GM21381 (cell line): ENCODE results near the gene MYH16.
"Not testable (repeated sequence)": the region's sequence is repeated elsewhere in the genome, so short reads cannot be mapped to it uniquely, and the experiment has no call there.

Experiments
- ATAC-seq: cut with Tn5 transposase; IDR thresholded peaks from one replicate; pipeline ENCODE4 v1.9.1; 2021; ENCODE audit warnings: mild to moderate bottlenecking, moderate library complexity; ENCODE audit not compliant: unreplicated experiment

The MYH16 gene

GRCh38 chr7:99301496-99301895 lies 28.9 kb downstream of the MYH16 start:
- ATAC-seq: no peak

GRCh38 chr7:99305473-99306260 lies 33.0 kb downstream of the MYH16 start:
- no peak for ATAC-seq

- ATAC-seq: no peak
Observed at GRCh38 chr7:99308461-99309074, 35.9 kb downstream of the MYH16 start.

- no peak for ATAC-seq
Observed at GRCh38 chr7:99309111-99309510, 36.5 kb downstream of the MYH16 start.

GRCh38 chr7:99310004-99310403 lies 37.4 kb downstream of the MYH16 start:
- no peak for ATAC-seq

GRCh38 chr7:99311702-99312101 lies 39.1 kb downstream of the MYH16 start:
- no peak for ATAC-seq

GRCh38 chr7:99312316-99313203 lies 39.9 kb downstream of the MYH16 start:
- no peak for ATAC-seq

GRCh38 chr7:99313204-99313573 lies 40.5 kb downstream of the MYH16 start:
- ATAC-seq: no peak

- ATAC-seq: peak; percentile 69
Observed at GRCh38 chr7:99314504-99314903, 41.9 kb downstream of the MYH16 start.

- no peak for ATAC-seq
Observed at GRCh38 chr7:99320371-99320770, 47.7 kb downstream of the MYH16 start.

- ATAC-seq: not testable (repeated sequence)
Observed at GRCh38 chr7:99322659-99323058, 50.0 kb downstream of the MYH16 start.

GRCh38 chr7:99324559-99324958 lies 51.9 kb downstream of the MYH16 start:
- no peak for ATAC-seq

- ATAC-seq: no peak
Observed at GRCh38 chr7:99325001-99325493, 52.4 kb downstream of the MYH16 start.

GRCh38 chr7:99325592-99326407 lies 53.2 kb downstream of the MYH16 start, which contains the start of gene ARPC1A:
Gene ARPC1A, plus strand, starts transcription at chr7:99325898. Its CDS starts 7,456 bp downstream, at chr7:99333354.
- ATAC-seq: peak; percentile 94

- no peak for ATAC-seq
Observed at GRCh38 chr7:99326408-99326782, 53.8 kb downstream of the MYH16 start.

- not testable (repeated sequence) for ATAC-seq
Observed at GRCh38 chr7:99330314-99330961, 57.8 kb downstream of the MYH16 start.

GRCh38 chr7:99331002-99331401 lies 58.4 kb downstream of the MYH16 start:
- no peak for ATAC-seq

GRCh38 chr7:99339595-99339994 lies 67.0 kb downstream of the MYH16 start:
- ATAC-seq: no peak

- no peak for ATAC-seq
Observed at GRCh38 chr7:99340659-99341058, 68.0 kb downstream of the MYH16 start.

- no peak for ATAC-seq
Observed at GRCh38 chr7:99344061-99344647, 71.5 kb downstream of the MYH16 start.
